ENCODE results near the gene EVC2.

DNA sequence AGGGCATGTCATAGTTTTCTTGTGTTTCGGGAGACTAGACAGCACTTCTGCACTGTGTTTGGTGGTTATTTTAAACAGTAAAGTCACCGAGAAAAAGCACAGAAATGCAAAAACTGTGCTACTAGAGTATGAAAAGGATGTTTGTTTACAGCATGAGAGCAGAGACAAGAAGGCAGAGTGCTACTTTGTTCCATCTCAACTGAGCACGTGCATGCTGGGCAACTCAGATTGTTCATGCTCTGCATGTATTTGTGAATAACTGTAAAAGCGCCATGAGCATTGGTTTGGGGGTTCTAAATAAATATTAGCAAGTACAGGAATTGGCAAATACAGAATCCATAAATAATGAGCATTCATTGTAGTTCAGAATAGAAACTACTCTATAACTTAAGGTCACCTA, 10.1 kb upstream of the EVC2 start:
- TF ChIP-seq, protein P1, sequence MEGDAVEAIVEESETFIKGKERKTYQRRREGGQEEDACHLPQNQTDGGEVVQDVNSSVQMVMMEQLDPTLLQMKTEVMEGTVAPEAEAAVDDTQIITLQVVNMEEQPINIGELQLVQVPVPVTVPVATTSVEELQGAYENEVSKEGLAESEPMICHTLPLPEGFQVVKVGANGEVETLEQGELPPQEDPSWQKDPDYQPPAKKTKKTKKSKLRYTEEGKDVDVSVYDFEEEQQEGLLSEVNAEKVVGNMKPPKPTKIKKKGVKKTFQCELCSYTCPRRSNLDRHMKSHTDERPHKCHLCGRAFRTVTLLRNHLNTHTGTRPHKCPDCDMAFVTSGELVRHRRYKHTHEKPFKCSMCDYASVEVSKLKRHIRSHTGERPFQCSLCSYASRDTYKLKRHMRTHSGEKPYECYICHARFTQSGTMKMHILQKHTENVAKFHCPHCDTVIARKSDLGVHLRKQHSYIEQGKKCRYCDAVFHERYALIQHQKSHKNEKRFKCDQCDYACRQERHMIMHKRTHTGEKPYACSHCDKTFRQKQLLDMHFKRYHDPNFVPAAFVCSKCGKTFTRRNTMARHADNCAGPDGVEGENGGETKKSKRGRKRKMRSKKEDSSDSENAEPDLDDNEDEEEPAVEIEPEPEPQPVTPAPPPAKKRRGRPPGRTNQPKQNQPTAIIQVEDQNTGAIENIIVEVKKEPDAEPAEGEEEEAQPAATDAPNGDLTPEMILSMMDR (IDR thresholded peaks at IDR 0.05; ENCODE audit: poor library complexity, severe bottlenecking) = no peak
- no peak for TF ChIP-seq EZH2 (IDR thresholded peaks at IDR 0.05; ENCODE audit: borderline replicate concordance, insufficient read depth, low read length, poor library complexity, severe bottlenecking)
- TF ChIP-seq POLR2AphosphoS5 (IDR thresholded peaks at IDR 0.05) = no peak
- TF ChIP-seq, protein P2, sequence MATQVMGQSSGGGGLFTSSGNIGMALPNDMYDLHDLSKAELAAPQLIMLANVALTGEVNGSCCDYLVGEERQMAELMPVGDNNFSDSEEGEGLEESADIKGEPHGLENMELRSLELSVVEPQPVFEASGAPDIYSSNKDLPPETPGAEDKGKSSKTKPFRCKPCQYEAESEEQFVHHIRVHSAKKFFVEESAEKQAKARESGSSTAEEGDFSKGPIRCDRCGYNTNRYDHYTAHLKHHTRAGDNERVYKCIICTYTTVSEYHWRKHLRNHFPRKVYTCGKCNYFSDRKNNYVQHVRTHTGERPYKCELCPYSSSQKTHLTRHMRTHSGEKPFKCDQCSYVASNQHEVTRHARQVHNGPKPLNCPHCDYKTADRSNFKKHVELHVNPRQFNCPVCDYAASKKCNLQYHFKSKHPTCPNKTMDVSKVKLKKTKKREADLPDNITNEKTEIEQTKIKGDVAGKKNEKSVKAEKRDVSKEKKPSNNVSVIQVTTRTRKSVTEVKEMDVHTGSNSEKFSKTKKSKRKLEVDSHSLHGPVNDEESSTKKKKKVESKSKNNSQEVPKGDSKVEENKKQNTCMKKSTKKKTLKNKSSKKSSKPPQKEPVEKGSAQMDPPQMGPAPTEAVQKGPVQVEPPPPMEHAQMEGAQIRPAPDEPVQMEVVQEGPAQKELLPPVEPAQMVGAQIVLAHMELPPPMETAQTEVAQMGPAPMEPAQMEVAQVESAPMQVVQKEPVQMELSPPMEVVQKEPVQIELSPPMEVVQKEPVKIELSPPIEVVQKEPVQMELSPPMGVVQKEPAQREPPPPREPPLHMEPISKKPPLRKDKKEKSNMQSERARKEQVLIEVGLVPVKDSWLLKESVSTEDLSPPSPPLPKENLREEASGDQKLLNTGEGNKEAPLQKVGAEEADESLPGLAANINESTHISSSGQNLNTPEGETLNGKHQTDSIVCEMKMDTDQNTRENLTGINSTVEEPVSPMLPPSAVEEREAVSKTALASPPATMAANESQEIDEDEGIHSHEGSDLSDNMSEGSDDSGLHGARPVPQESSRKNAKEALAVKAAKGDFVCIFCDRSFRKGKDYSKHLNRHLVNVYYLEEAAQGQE (IDR thresholded peaks at IDR 0.05; ENCODE audit: borderline replicate concordance) = no peak
- TF ChIP-seq TAF1 (IDR thresholded peaks at IDR 0.05; ENCODE audit: low read depth) = no peak
- no peak for TF ChIP-seq RAD21 (conservative IDR thresholded peaks at IDR 0.05)
- no peak for TF ChIP-seq EP300 (conservative IDR thresholded peaks at IDR 0.05; ENCODE audit: poor library complexity, severe bottlenecking)
- TF ChIP-seq SMC3 (conservative IDR thresholded peaks at IDR 0.05; ENCODE audit: poor library complexity) = no peak
- no peak for TF ChIP-seq MXI1 (conservative IDR thresholded peaks at IDR 0.05; ENCODE audit: poor library complexity, severe bottlenecking)
